HepG2 (cell line): ENCODE results near the gene SSNA1. TPM values are rescaled to one million over a fixed set of nuclear protein-coding genes. Genes with fewer than 3 reads are reported as not detected.

Source experiments
- ASH2L ChIP-seq: fragments of 300-600, 200-600 bp; sonication (generic); IDR thresholded peaks from 2 replicates; pipeline ENCODE4 v1.7.0; 2017; ENCODE audit warnings: low read depth, mild to moderate bottlenecking, moderate library complexity, mixed read lengths, low read length; ENCODE audit not compliant: insufficient read length
- CENPT ChIP-seq: sonication (generic); formaldehyde crosslinking; IDR thresholded peaks from 2 replicates; pipeline ENCODE4 v1.8.0; 2022; ENCODE audit warnings: low read depth, mild to moderate bottlenecking, moderate library complexity, missing genetic modification reagents
- ELK4 ChIP-seq: sonication (generic); formaldehyde crosslinking; IDR thresholded peaks from 2 replicates; pipeline ENCODE4 v1.9.0; 2021; ENCODE audit warnings: missing genetic modification reagents, borderline replicate concordance
- EP300 ChIP-seq, 3 experiments: sonication (generic) in 1 of 3; formaldehyde crosslinking in 1 of 3; IDR thresholded peaks; 2 replicates each; pipeline versions ENCODE4 v1.5.1 to v1.6.1; 2011 to 2020; ENCODE audit warnings: low read depth in 2 of 3, low read length in 2 of 3, borderline replicate concordance in 1 of 3, improper control_type of control experiment in 1 of 3, mild to moderate bottlenecking in 1 of 3, missing genetic modification reagents in 1 of 3, moderate library complexity in 1 of 3
- GATA4 ChIP-seq: sonication (generic); IDR thresholded peaks from 2 replicates; pipeline ENCODE4 v1.6.1; 2016; ENCODE audit warnings: antibody characterized with exemption, low read depth, borderline replicate concordance
- HHEX ChIP-seq: IDR thresholded peaks from 2 replicates; pipeline ENCODE4 v1.6.1; 2016; ENCODE audit warnings: control low read depth
- LCORL ChIP-seq, 2 experiments: fragments of 450-650 bp in 1 of 2; sonication (generic) in 1 of 2; formaldehyde crosslinking in 1 of 2; IDR thresholded peaks; 2 replicates each; pipeline versions ENCODE4 v1.5.0 to v1.6.1; 2017 to 2020; ENCODE audit warnings: antibody characterized with exemption in 1 of 2, missing genetic modification reagents in 1 of 2
- PHF20 ChIP-seq: sonication (generic); formaldehyde crosslinking; IDR thresholded peaks from 2 replicates; pipeline ENCODE4 v1.5.0; 2020; ENCODE audit warnings: mild to moderate bottlenecking, missing genetic modification reagents
- REL ChIP-seq: sonication (generic); formaldehyde crosslinking; conservative IDR thresholded peaks from 2 replicates; pipeline ENCODE4 v1.8.0; 2022; ENCODE audit warnings: mild to moderate bottlenecking, missing genetic modification reagents, moderate library complexity
- RORA ChIP-seq: sonication (generic); formaldehyde crosslinking; IDR thresholded peaks from 2 replicates; pipeline ENCODE4 v1.5.0; 2020; ENCODE audit warnings: mild to moderate bottlenecking, missing genetic modification reagents, moderate library complexity
- SP1 ChIP-seq, 2 experiments: fragments of 450-650 bp in 1 of 2; sonication (generic) in 1 of 2; formaldehyde crosslinking in 1 of 2; IDR thresholded peaks; 2 replicates each; pipeline versions ENCODE4 v1.4.0 to v1.6.1; 2016 to 2020; ENCODE audit warnings: missing genetic modification reagents in 1 of 2
- SP140L ChIP-seq: sonication (generic); formaldehyde crosslinking; IDR thresholded peaks from 2 replicates; pipeline ENCODE4 v1.4.0; 2020; ENCODE audit warnings: missing genetic modification reagents, borderline replicate concordance
- SSRP1 ChIP-seq: IDR thresholded peaks from 2 replicates; pipeline ENCODE4 v1.6.1; 2016; ENCODE audit warnings: control low read depth
- ZNF20 ChIP-seq: sonication (generic); formaldehyde crosslinking; IDR thresholded peaks from 2 replicates; pipeline ENCODE4 v1.4.0; 2020; ENCODE audit warnings: mild to moderate bottlenecking, moderate library complexity, missing genetic modification reagents
- ZNF24 ChIP-seq: fragments of 450-650 bp; IDR thresholded peaks from 2 replicates; pipeline ENCODE4 v1.6.1; 2017; ENCODE audit warnings: antibody characterized with exemption, mild to moderate bottlenecking
- ZNF264 ChIP-seq: sonication (generic); formaldehyde crosslinking; IDR thresholded peaks from 2 replicates; pipeline ENCODE4 v1.4.0; 2020; ENCODE audit warnings: missing genetic modification reagents
- ZNF333 ChIP-seq: sonication (generic); formaldehyde crosslinking; IDR thresholded peaks from 2 replicates; pipeline ENCODE4 v1.4.0; 2020; ENCODE audit warnings: mild to moderate bottlenecking, missing genetic modification reagents, borderline replicate concordance
- ZNF382 ChIP-seq: sonication (generic); formaldehyde crosslinking; IDR thresholded peaks from 2 replicates; pipeline ENCODE4 v1.5.0; 2020; ENCODE audit warnings: missing genetic modification reagents, mild to moderate bottlenecking, borderline replicate concordance
- ZNF468 ChIP-seq: sonication (generic); formaldehyde crosslinking; IDR thresholded peaks from 2 replicates; pipeline ENCODE4 v1.8.0; 2022; ENCODE audit warnings: mild to moderate bottlenecking, moderate library complexity, missing genetic modification reagents
- ZNF782 ChIP-seq: sonication (generic); formaldehyde crosslinking; IDR thresholded peaks from 2 replicates; pipeline ENCODE4 v1.4.0; 2020; ENCODE audit warnings: missing genetic modification reagents, mild to moderate bottlenecking, borderline replicate concordance
- ZNF850 ChIP-seq: sonication (generic); formaldehyde crosslinking; conservative IDR thresholded peaks from 2 replicates; pipeline ENCODE4 v1.9.0; 2021; ENCODE audit warnings: mild to moderate bottlenecking, missing genetic modification reagents
- ZSCAN31 ChIP-seq: sonication (generic); formaldehyde crosslinking; IDR thresholded peaks from 2 replicates; pipeline ENCODE4 v1.5.0; 2020; ENCODE audit warnings: low read depth, mild to moderate bottlenecking, missing genetic modification reagents
- polyA plus RNA-seq, 8 experiments: library from polyadenylated mRNA; depleted of rRNA in 3 of 8; stranded (reverse) in 7 of 8; unstranded in 1 of 8; fragments of >200 nt; fragmentation: Illumina TruSeq in 4 of 8; extraction: Trizol in 4 of 8; gene quantifications; 2 replicates each; pipeline versions ENCODE4 v1.2.1 to v1.2.3, GENCODE V29; 2011 to 2016; ENCODE audit warnings: low read depth in 4 of 8, missing spikeins in 1 of 8, mixed read lengths in 1 of 8; ENCODE audit not compliant: insufficient read depth in 1 of 8
- total RNA-seq, 5 experiments: library from RNA; depleted of rRNA; stranded (reverse); fragments of >200 nt; fragmentation: Illumina TruSeq; extraction: Trizol; gene quantifications; 2 replicates each; pipeline ENCODE4 v1.2.3, GENCODE V29; 2016; ENCODE audit warnings: low read depth in 1 of 5
- TF ChIP-seq, protein P1 (sequence below): fragments of 450-650 bp; IDR thresholded peaks from 2 replicates; pipeline ENCODE4 v1.6.1; 2017; ENCODE audit warnings: mild to moderate bottlenecking
- TF ChIP-seq, protein P2 (sequence below): sonication (generic); formaldehyde crosslinking; conservative IDR thresholded peaks from 2 replicates; pipeline ENCODE4 v1.4.0; 2020; ENCODE audit warnings: missing genetic modification reagents

The SSNA1 gene
- total and polyA plus RNA-seq, 2 of the 13 experiments (the other 11 are each of a cell fraction or from before 2014, with no cell fraction given), result 35.9 to 49.4 TPM

- TF ChIP-seq, protein P1, sequence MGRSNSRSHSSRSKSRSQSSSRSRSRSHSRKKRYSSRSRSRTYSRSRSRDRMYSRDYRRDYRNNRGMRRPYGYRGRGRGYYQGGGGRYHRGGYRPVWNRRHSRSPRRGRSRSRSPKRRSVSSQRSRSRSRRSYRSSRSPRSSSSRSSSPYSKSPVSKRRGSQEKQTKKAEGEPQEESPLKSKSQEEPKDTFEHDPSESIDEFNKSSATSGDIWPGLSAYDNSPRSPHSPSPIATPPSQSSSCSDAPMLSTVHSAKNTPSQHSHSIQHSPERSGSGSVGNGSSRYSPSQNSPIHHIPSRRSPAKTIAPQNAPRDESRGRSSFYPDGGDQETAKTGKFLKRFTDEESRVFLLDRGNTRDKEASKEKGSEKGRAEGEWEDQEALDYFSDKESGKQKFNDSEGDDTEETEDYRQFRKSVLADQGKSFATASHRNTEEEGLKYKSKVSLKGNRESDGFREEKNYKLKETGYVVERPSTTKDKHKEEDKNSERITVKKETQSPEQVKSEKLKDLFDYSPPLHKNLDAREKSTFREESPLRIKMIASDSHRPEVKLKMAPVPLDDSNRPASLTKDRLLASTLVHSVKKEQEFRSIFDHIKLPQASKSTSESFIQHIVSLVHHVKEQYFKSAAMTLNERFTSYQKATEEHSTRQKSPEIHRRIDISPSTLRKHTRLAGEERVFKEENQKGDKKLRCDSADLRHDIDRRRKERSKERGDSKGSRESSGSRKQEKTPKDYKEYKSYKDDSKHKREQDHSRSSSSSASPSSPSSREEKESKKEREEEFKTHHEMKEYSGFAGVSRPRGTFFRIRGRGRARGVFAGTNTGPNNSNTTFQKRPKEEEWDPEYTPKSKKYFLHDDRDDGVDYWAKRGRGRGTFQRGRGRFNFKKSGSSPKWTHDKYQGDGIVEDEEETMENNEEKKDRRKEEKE, result no peak
- no peak for TF ChIP-seq HHEX
- TF ChIP-seq LCORL (IDR thresholded peaks at IDR 0.05), result no peak
- TF ChIP-seq LCORL (CRISPR knock-in tag; IDR thresholded peaks at IDR 0.05), result 0 out of 2 replicates have a peak, but pooled peaks have one; percentile 23
- TF ChIP-seq ELK4 (CRISPR knock-in tag), result peak; percentile 45; the same call in 1 of the 2 replicates
- peak; percentile 70 for TF ChIP-seq ASH2L
- TF ChIP-seq REL (CRISPR knock-in tag), result no peak
- TF ChIP-seq ZNF24, result no peak
- no peak for TF ChIP-seq ZNF782
- TF ChIP-seq ZNF382 (CRISPR knock-in tag), result no peak
- no peak for TF ChIP-seq CENPT
- peak; percentile 84; the same call in 1 of the 2 replicates for TF ChIP-seq ZNF333 (CRISPR knock-in tag)
- TF ChIP-seq PHF20 (CRISPR knock-in tag), result peak; percentile 98
- TF ChIP-seq ZNF264 (CRISPR knock-in tag), result no peak
- no peak for TF ChIP-seq SSRP1 (CRISPR knock-in tag)
- TF ChIP-seq RORA (CRISPR knock-in tag), result no peak
- TF ChIP-seq, protein P2, sequence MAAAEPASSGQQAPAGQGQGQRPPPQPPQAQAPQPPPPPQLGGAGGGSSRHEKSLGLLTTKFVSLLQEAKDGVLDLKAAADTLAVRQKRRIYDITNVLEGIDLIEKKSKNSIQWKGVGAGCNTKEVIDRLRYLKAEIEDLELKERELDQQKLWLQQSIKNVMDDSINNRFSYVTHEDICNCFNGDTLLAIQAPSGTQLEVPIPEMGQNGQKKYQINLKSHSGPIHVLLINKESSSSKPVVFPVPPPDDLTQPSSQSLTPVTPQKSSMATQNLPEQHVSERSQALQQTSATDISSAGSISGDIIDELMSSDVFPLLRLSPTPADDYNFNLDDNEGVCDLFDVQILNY, result peak; percentile 96
- no peak for TF ChIP-seq ZSCAN31 (CRISPR knock-in tag)
- TF ChIP-seq ZNF850 (CRISPR knock-in tag), result 0 out of 2 replicates have a peak, but pooled peaks have one; percentile 70
- no peak for TF ChIP-seq EP300 (IDR thresholded peaks at IDR 0.05; ENCODE audit: low read depth in 2 of 2, low read length in 2 of 2)
- TF ChIP-seq EP300 (CRISPR knock-in tag; IDR thresholded peaks at IDR 0.05; ENCODE audit: borderline replicate concordance), result no peak
- TF ChIP-seq SP140L (CRISPR knock-in tag), result no peak
- TF ChIP-seq ZNF468 (CRISPR knock-in tag), result no peak
- TF ChIP-seq SP1 (IDR thresholded peaks at IDR 0.05), result no peak
- peak; percentile 80 for TF ChIP-seq SP1 (CRISPR knock-in tag; IDR thresholded peaks at IDR 0.05)
- no peak for TF ChIP-seq GATA4
- TF ChIP-seq ZNF20 (CRISPR knock-in tag), result no peak
Measured at GRCh38 chr9:137205126-137206069, 16.9 kb downstream of the SSNA1 start, which contains the start of the genes NDOR1 and TMEM203 (continued).
